Measurements from ENCODE around the gene FN1.

The FN1 gene

DNA sequence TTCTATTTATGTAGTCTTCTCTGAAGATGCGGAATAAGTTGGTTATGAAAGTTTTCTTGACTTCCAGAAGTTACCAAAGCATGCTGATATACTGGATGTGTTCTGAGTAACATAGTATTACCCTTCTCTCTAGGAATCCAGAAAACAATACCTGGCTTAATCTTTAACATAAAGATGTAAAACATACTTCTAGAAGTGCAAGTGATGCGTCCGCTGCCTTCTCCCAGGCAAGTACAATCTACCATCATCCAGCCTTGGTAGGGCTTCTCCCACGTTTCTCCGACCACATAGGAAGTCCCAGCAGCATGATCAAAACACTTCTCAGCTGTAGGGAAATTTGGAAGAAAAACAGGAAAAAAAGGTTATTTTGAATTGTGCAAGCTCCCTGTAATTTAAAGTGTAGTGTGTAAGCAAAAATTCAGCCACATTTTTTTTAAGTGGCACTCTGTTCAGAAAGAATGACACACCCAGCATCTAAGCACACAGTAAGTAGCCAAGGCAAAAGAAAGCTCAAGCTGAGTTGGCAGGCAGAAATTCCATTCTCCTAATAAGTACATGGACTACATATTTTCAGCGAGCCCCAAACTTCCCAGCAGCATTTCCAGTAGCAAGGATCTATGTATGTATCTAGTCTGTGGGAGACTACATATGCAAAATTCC lies 5.2 kb downstream of the FN1 start:
- Histone ChIP-seq H3K9me3 (ENCODE audit: insufficient read depth, low read depth, low read length) (no peaks in the 10 kb centered on the region), H3K4me1 (ENCODE audit: insufficient read depth, low read length) (peaks cover 7% of the 10 kb centered on the region; the same call in 1 of the 2 replicates), H3K27ac (ENCODE audit: low read depth, low read length) (no peak overlapping the region), H3K27me3 (ENCODE audit: insufficient read depth, low read length) (peaks cover 10% of the 10 kb centered on the region; the same call in 1 of the 2 replicates), H3K36me3 (ENCODE audit: insufficient read depth, low read length) (peaks cover 78% of the 10 kb centered on the region), H3K4me3 (ENCODE audit: low read length) (no peak overlapping the region), H3K9ac (ENCODE audit: low read depth, low read length) (no peak overlapping the region)
- WGBS, result 97% methylated on average over 5 of the region's 6 CpGs

DNA sequence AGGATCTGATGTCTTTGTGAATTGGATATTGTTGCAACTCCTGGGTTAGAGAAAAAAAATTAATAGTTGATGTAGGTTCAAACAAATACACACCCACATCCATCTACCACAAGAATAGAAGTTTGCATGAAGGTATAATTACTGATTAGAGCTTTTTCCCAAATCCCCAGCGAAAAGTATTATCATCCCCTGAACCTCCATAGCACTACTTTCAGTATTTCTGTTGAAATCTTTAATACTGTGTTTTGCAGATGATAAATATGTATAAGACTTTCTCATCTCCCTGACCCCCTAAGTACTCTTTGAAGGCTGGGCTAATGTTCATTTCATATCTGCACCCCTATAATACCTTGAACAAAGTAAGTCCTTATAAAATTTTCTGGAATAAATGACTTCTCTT lies 6.4 kb downstream of the FN1 start:
- Histone ChIP-seq H3K27ac (ENCODE audit: low read depth, low read length) (no peak overlapping the region), H3K4me3 (ENCODE audit: low read length) (no peak overlapping the region), H3K36me3 (ENCODE audit: insufficient read depth, low read length) (peaks cover 89% of the 10 kb centered on the region), H3K9ac (ENCODE audit: low read depth, low read length) (no peak overlapping the region), H3K4me1 (ENCODE audit: insufficient read depth, low read length) (peaks cover under 1% of the 10 kb centered on the region; the same call in 1 of the 2 replicates), H3K27me3 (ENCODE audit: insufficient read depth, low read length) (peaks cover under 1% of the 10 kb centered on the region; the same call in 1 of the 2 replicates), H3K9me3 (ENCODE audit: insufficient read depth, low read depth, low read length) (no peaks in the 10 kb centered on the region)
- no CpG with 5 or more reads among the region's 1 CpG for WGBS

- H3K9ac ChIP-seq (ENCODE audit: low read depth, low read length), result no peak overlapping the region
- peaks cover 93% of the 10 kb centered on the region for H3K36me3 ChIP-seq (ENCODE audit: insufficient read depth, low read length)
- no peaks in the 10 kb centered on the region for H3K27me3 ChIP-seq (ENCODE audit: insufficient read depth, low read length)
- no peaks in the 10 kb centered on the region for H3K9me3 ChIP-seq (ENCODE audit: insufficient read depth, low read depth, low read length)
- H3K27ac ChIP-seq (ENCODE audit: low read depth, low read length), result no peak overlapping the region
- 97% methylated on average over 19 of the region's 19 CpGs for WGBS
- no peaks in the 10 kb centered on the region for H3K4me1 ChIP-seq (ENCODE audit: insufficient read depth, low read length)
- no peak overlapping the region for H3K4me3 ChIP-seq (ENCODE audit: low read length)
Observed at GRCh38 chr2:215428060-215428910, 7.6 kb downstream of the FN1 start.

DNA sequence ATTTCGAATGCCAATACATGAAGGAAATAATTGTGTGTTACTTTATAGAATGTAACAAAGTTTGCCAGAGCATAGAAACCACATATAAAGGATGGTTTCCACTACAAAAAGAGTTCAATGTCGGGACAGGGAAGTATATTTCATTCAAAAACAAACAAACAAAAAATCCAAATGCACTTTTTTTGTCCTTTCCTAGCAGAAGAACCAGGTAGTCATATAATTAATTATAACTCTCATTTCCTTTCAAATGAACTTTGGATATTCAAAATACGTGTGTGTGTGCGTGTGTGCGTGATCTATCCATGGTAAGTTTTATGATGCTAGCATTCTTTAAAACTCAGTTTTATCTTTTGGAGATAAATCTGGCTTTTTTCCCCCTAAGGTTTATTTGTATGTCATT lies 8.3 kb downstream of the FN1 start:
- Histone ChIP-seq H3K9ac (ENCODE audit: low read depth, low read length) (no peak overlapping the region), H3K9me3 (ENCODE audit: insufficient read depth, low read depth, low read length) (no peaks in the 10 kb centered on the region), H3K4me3 (ENCODE audit: low read length) (no peak overlapping the region), H3K27me3 (ENCODE audit: insufficient read depth, low read length) (no peaks in the 10 kb centered on the region), H3K4me1 (ENCODE audit: insufficient read depth, low read length) (no peaks in the 10 kb centered on the region), H3K36me3 (ENCODE audit: insufficient read depth, low read length) (peaks cover 93% of the 10 kb centered on the region), H3K27ac (ENCODE audit: low read depth, low read length) (no peak overlapping the region)
- WGBS, result 100% methylated on average over 1 of the region's 5 CpGs

DNA sequence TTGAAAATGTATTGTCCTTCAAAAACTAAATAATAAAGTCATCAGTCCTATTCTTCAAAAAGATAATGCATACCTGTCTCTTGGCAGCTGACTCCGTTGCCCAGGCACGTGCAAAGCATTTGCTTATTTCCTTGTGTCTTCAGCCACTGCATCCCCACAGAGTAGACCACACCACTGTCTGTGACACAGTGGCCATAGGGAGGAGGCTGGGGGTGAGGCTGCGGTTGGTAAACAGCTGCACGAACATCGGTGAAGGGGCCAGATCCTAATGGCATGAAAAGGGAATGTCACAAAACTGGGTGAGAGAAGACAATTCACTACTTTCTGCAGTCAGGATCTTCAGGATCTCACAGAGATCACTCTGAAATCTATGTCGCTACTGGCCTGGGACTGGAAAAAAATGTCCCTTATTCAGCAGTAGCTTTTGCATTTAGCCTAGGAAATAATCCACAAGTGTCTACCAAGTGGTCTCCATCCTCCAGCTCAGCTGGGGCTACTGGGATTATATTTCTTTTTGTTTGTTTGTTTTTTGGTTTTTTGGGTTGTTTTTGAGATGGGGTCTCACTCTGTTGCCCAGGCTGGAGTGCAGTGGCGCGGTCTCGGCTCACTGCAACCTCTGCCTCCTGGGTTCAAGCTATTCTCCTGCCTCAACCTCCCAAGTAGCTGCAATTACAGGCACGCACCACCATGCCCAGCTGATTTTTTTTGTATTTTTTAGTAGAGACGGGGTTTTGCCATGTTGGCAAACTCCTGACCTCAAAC lies 10.7 kb downstream of the FN1 start:
- Histone ChIP-seq H3K4me3 (ENCODE audit: low read length) (no peak overlapping the region), H3K27me3 (ENCODE audit: insufficient read depth, low read length) (no peaks in the 10 kb centered on the region), H3K27ac (ENCODE audit: low read depth, low read length) (no peak overlapping the region), H3K9me3 (ENCODE audit: insufficient read depth, low read depth, low read length) (no peaks in the 10 kb centered on the region), H3K9ac (ENCODE audit: low read depth, low read length) (no peak overlapping the region), H3K36me3 (ENCODE audit: insufficient read depth, low read length) (peaks cover 93% of the 10 kb centered on the region), H3K4me1 (ENCODE audit: insufficient read depth, low read length) (no peaks in the 10 kb centered on the region)
- WGBS, result 96% methylated on average over 11 of the region's 11 CpGs

GRCh38 chr2:215423928-215424540 lies 11.8 kb downstream of the FN1 start:
- 97% methylated on average over 12 of the region's 12 CpGs for WGBS
- peaks cover 91% of the 10 kb centered on the region for H3K36me3 ChIP-seq (ENCODE audit: insufficient read depth, low read length)
- no peaks in the 10 kb centered on the region for H3K4me1 ChIP-seq (ENCODE audit: insufficient read depth, low read length)
- H3K9ac ChIP-seq (ENCODE audit: low read depth, low read length), result no peak overlapping the region
- no peaks in the 10 kb centered on the region for H3K27me3 ChIP-seq (ENCODE audit: insufficient read depth, low read length)
- H3K9me3 ChIP-seq (ENCODE audit: insufficient read depth, low read depth, low read length), result no peaks in the 10 kb centered on the region
- no peak overlapping the region for H3K27ac ChIP-seq (ENCODE audit: low read depth, low read length)
- no peak overlapping the region for H3K4me3 ChIP-seq (ENCODE audit: low read length)

DNA sequence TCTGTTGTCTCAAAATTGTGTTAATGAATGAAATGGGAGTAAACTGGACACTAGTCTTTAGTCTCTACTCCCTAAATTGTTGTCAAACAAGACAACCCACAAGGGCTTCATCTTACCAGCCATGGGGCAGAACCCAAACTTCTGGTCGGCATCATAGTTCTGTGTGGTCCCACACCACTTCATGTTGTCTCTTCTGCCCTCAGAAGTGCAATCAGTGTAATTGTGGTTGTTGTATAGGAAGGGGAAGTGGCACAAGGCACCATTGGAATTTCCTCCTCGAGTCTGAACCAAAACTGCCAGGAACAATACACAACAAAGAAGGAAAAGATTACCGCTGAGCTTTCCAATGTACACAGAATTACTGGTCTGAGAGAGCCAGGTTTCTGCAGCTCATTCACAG lies 12.6 kb downstream of the FN1 start:
- no peak overlapping the region for H3K4me3 ChIP-seq (ENCODE audit: low read length)
- no peaks in the 10 kb centered on the region for H3K9me3 ChIP-seq (ENCODE audit: insufficient read depth, low read depth, low read length)
- no peaks in the 10 kb centered on the region for H3K27me3 ChIP-seq (ENCODE audit: insufficient read depth, low read length)
- 87% methylated on average over 3 of the region's 3 CpGs for WGBS
- H3K4me1 ChIP-seq (ENCODE audit: insufficient read depth, low read length), result no peaks in the 10 kb centered on the region
- H3K9ac ChIP-seq (ENCODE audit: low read depth, low read length), result no peak overlapping the region
- no peak overlapping the region for H3K27ac ChIP-seq (ENCODE audit: low read depth, low read length)
- H3K36me3 ChIP-seq (ENCODE audit: insufficient read depth, low read length), result peaks cover 92% of the 10 kb centered on the region

DNA sequence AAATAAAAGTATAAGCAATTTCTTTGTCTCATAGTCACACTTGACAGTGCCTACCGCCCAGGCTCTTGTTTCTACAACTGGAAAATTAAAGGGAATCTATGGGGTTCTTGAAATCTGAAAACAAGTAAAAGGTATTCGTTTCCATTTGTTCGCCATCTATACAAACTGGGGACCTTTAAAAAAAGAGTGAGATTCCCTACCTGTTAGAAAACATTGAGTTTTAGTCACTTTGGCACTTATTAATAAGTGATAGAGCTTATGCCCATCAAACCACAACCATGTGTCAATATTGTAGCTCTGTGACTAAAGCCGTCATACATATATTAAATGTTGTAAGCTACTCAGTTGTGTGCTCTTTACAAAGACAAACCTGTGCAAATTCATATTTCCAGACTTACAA lies 13.2 kb downstream of the FN1 start:
- Histone ChIP-seq H3K9ac (ENCODE audit: low read depth, low read length) (no peak overlapping the region), H3K9me3 (ENCODE audit: insufficient read depth, low read depth, low read length) (no peaks in the 10 kb centered on the region), H3K36me3 (ENCODE audit: insufficient read depth, low read length) (peaks cover 91% of the 10 kb centered on the region), H3K4me1 (ENCODE audit: insufficient read depth, low read length) (no peaks in the 10 kb centered on the region), H3K27ac (ENCODE audit: low read depth, low read length) (no peak overlapping the region), H3K27me3 (ENCODE audit: insufficient read depth, low read length) (no peaks in the 10 kb centered on the region), H3K4me3 (ENCODE audit: low read length) (no peak overlapping the region)
- WGBS, result 93% methylated on average over 3 of the region's 4 CpGs

- H3K36me3 ChIP-seq (ENCODE audit: insufficient read depth, low read length), result peaks cover 83% of the 10 kb centered on the region
- WGBS, result 94% methylated on average over 9 of the region's 10 CpGs
- H3K9ac ChIP-seq (ENCODE audit: low read depth, low read length), result no peak overlapping the region
- H3K4me3 ChIP-seq (ENCODE audit: low read length), result no peak overlapping the region
- no peak overlapping the region for H3K27ac ChIP-seq (ENCODE audit: low read depth, low read length)
- no peaks in the 10 kb centered on the region for H3K4me1 ChIP-seq (ENCODE audit: insufficient read depth, low read length)
- no peaks in the 10 kb centered on the region for H3K27me3 ChIP-seq (ENCODE audit: insufficient read depth, low read length)
- no peaks in the 10 kb centered on the region for H3K9me3 ChIP-seq (ENCODE audit: insufficient read depth, low read depth, low read length)
Observed at GRCh38 chr2:215421859-215422461, 13.9 kb downstream of the FN1 start.

DNA sequence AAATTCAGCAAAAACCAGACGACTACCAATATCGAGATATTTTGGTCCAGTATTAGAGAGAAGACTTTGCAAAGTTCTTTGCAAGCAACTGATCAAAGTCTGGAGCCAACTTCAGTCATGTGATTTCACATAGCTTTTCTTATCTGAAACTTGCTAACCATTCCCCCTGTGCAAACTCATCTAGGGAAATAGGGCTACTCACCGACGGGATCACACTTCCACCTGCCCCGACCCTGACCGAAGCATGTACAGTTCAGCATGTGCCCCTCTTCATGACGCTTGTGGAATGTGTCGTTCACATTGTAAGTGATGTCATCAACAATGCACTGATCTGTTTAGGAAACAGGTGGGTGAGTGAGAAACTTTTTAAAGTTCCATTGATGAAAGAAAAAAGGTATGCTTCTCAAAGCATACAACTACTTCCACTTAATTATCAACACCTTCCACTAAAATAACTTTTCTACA lies 15.4 kb downstream of the FN1 start:
- Histone ChIP-seq H3K9ac (ENCODE audit: low read depth, low read length) (no peak overlapping the region), H3K9me3 (ENCODE audit: insufficient read depth, low read depth, low read length) (no peaks in the 10 kb centered on the region), H3K27ac (ENCODE audit: low read depth, low read length) (no peak overlapping the region), H3K4me3 (ENCODE audit: low read length) (no peak overlapping the region), H3K4me1 (ENCODE audit: insufficient read depth, low read length) (no peaks in the 10 kb centered on the region), H3K27me3 (ENCODE audit: insufficient read depth, low read length) (no peaks in the 10 kb centered on the region), H3K36me3 (ENCODE audit: insufficient read depth, low read length) (peaks cover 85% of the 10 kb centered on the region)
- WGBS, result 96% methylated on average over 8 of the region's 8 CpGs
